Kidney (tissue), 14 donors: ENCODE data around the gene CAMSAP2. TPM values are rescaled to one million over a fixed set of nuclear protein-coding genes. Genes with fewer than 3 reads are reported as not detected.
"Not testable (repeated sequence)": the region's sequence is repeated elsewhere in the genome, so short reads cannot be mapped to it uniquely, and the experiment has no call there.

ENCODE experiments used
- DNase-seq, 5 donors: peaks; one replicate each; pipeline ENCODE4 v3.0.0-alpha.2; 2013 to 2020
- FAIRE-seq: peaks from 2 replicates; lab custom pipeline; 2012; peaks lifted over from hg19 to GRCh38; lab: Jason Lieb, UNC
- H3K27ac ChIP-seq, 2 donors: one replicate each; pipeline ENCODE4 v1.7.0; 2013; ENCODE audit warnings: low read depth in 2 of 2, low read length in 2 of 2, inconsistent platforms in 1 of 2
- H3K27me3 ChIP-seq: one replicate; pipeline ENCODE4 v1.7.1; 2013; ENCODE audit warnings: low read length, inconsistent platforms; ENCODE audit not compliant: control insufficient read depth, insufficient read depth
- H3K36me3 ChIP-seq, 3 donors: one replicate each; pipeline versions ENCODE4 v1.7.0 to v1.7.1; 2013; ENCODE audit warnings: low read length in 3 of 3, control low read depth in 1 of 3, inconsistent platforms in 1 of 3; ENCODE audit not compliant: insufficient read depth in 3 of 3, control insufficient read depth in 2 of 3
- H3K4me1 ChIP-seq, 3 donors: one replicate each; pipeline versions ENCODE4 v1.7.0 to v1.7.1; 2013; ENCODE audit warnings: low read length in 3 of 3, inconsistent platforms in 1 of 3, low read depth in 1 of 3; ENCODE audit not compliant: control insufficient read depth in 2 of 3, insufficient read depth in 2 of 3
- H3K4me3 ChIP-seq, 3 donors: one replicate each; pipeline versions ENCODE4 v1.7.0 to v1.8.1; 2013; ENCODE audit warnings: low read length in 3 of 3, control low read depth in 1 of 3, inconsistent platforms in 1 of 3
- H3K9ac ChIP-seq, 3 donors: one replicate each; pipeline versions ENCODE4 v1.7.0 to v1.7.1; 2013; ENCODE audit warnings: low read length in 3 of 3, control low read depth in 1 of 3, inconsistent platforms in 1 of 3
- H3K9me3 ChIP-seq, 3 donors: one replicate each; pipeline versions ENCODE4 v1.7.0 to v1.7.1; 2013; ENCODE audit warnings: low read length in 3 of 3, control low read depth in 1 of 3, inconsistent platforms in 1 of 3; ENCODE audit not compliant: control insufficient read depth in 2 of 3, insufficient read depth in 1 of 3
- intact Hi-C: fragments of 100-400 bp; cut with DNase I; formaldehyde crosslinking; loops from one replicate; pipeline ENCODE4 v1.11.1; 2022
- polyA plus RNA-seq: library from polyadenylated mRNA; stranded (reverse); fragments of 350-450 nt; fragmentation: Illumina TruSeq; extraction: RNeasy Lipid Tissue Mini Kit (QIAGEN cat#74804); gene quantifications from one replicate; pipeline ENCODE4 v1.2.3, GENCODE V29; 2014; ENCODE audit warnings: low read depth, low replicate concordance; ENCODE audit not compliant: insufficient read depth
- total RNA-seq: library from RNA; stranded (reverse); fragmentation: NEBNext Ultra II Directional; extraction: Animal tissue kit (Norgen Biotek cat#: 25700); gene quantifications from one replicate; pipeline ENCODE4 v1.2.1, GENCODE V29; 2021
- TF ChIP-seq, protein P1 (sequence below): IDR thresholded peaks from 3 replicates; pipeline ENCODE4 v1.5.1; 2012; ENCODE audit warnings: mild to moderate bottlenecking, moderate library complexity, borderline replicate concordance; ENCODE audit not compliant: insufficient read depth; ENCODE audit errors: extremely low read depth
- donor health status: control.
- donor health status: control.
- donor health status: control.
- donor health status: control.
- donor health status: control.
- donor health status: DM: yes; HTN: yes; CAD: no.
- donor health status: Normal renal cell carcinoma (clear cell type).

CAMSAP2 gene
- total and polyA plus RNA-seq, 2 donors from 2014 or later = 7.5 to 30.3 TPM

- TF ChIP-seq, protein P1, sequence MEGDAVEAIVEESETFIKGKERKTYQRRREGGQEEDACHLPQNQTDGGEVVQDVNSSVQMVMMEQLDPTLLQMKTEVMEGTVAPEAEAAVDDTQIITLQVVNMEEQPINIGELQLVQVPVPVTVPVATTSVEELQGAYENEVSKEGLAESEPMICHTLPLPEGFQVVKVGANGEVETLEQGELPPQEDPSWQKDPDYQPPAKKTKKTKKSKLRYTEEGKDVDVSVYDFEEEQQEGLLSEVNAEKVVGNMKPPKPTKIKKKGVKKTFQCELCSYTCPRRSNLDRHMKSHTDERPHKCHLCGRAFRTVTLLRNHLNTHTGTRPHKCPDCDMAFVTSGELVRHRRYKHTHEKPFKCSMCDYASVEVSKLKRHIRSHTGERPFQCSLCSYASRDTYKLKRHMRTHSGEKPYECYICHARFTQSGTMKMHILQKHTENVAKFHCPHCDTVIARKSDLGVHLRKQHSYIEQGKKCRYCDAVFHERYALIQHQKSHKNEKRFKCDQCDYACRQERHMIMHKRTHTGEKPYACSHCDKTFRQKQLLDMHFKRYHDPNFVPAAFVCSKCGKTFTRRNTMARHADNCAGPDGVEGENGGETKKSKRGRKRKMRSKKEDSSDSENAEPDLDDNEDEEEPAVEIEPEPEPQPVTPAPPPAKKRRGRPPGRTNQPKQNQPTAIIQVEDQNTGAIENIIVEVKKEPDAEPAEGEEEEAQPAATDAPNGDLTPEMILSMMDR = no peak
- peaks cover 0 to 7% (median 0%) of the 10 kb centered on the region in 3 donors for H3K9me3 ChIP-seq
- H3K27me3 ChIP-seq = no peaks in the 10 kb centered on the region
- peaks cover 0 to 7% (median 0%) of the 10 kb centered on the region in 3 donors for H3K36me3 ChIP-seq
- no peak overlapping the region for H3K9ac ChIP-seq
- FAIRE-seq (no peak), DNase-seq (no peak)
- H3K4me3 ChIP-seq = no peak overlapping the region
- peaks cover 0 to 4% (median 0%) of the 10 kb centered on the region in 3 donors for H3K4me1 ChIP-seq
- intact Hi-C loops = no loop called here
- H3K27ac ChIP-seq = no peak overlapping the region
Measured at GRCh38 chr1:200786788-200787187, 48.1 kb downstream of the CAMSAP2 start.

GRCh38 chr1:200787896-200788387 is 49.2 kb downstream of the CAMSAP2 start:
- H3K9me3 ChIP-seq = peaks cover 0 to 5% (median 0%) of the 10 kb centered on the region in 3 donors

GRCh38 chr1:200791012-200791411 is 52.3 kb downstream of the CAMSAP2 start:
- H3K4me1 ChIP-seq, DNase-seq, intact Hi-C loops, H3K9me3 ChIP-seq, H3K9ac ChIP-seq, H3K27ac ChIP-seq, FAIRE-seq, H3K36me3 ChIP-seq, H3K27me3 ChIP-seq, H3K4me3 ChIP-seq: not testable (repeated sequence)

More at GRCh38 chr1:200787896-200788387, 49.2 kb downstream of the CAMSAP2 start:
- no peak for FAIRE-seq
- intact Hi-C loops = no loop called here
- Histone ChIP-seq H3K4me1 (peaks cover 0 to 4% (median 0%) of the 10 kb centered on the region in 3 donors), H3K36me3 (no peaks in the 10 kb centered on the region), H3K4me3 (no peak overlapping the region), H3K9ac (no peak overlapping the region), H3K27ac (no peak overlapping the region), H3K27me3 (no peaks in the 10 kb centered on the region)
- no peak for DNase-seq
- TF ChIP-seq, protein P1 = no peak

DNA sequence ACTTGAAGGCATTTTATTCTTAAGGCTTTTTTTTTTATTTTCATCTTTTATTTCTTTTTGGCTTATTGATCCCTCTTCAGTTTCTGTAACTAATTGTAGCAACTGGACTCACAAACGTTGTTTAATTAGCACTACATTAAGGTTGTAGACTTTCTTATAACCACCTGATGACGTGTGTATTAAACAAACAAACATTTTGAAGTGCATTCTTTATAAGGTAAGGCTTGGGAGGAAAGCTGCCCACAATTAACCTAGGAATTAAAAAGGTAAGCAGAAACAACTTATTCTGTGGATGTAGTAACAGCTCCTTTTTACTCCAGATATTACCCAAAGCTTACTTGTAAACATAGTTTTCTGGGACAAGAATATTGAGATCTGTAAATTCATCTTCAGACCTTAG is 55.0 kb downstream of the CAMSAP2 start:
- H3K27ac ChIP-seq = no peak overlapping the region
- intact Hi-C loops = no loop called here
- no peak for FAIRE-seq
- DNase-seq = no peak
- no peak overlapping the region for H3K9ac ChIP-seq
- no peak overlapping the region for H3K4me3 ChIP-seq
- H3K9me3 ChIP-seq = no peaks in the 10 kb centered on the region
- peaks cover 0 to 4% (median 0%) of the 10 kb centered on the region in 3 donors for H3K4me1 ChIP-seq
- TF ChIP-seq, protein P1 = no peak
- H3K27me3 ChIP-seq = no peaks in the 10 kb centered on the region
- no peaks in the 10 kb centered on the region for H3K36me3 ChIP-seq
